Testis (tissue), 3 donors: ENCODE measurements around the gene PHLDA3. TPM values are rescaled to one million over a fixed set of nuclear protein-coding genes. Genes with fewer than 3 reads are reported as not detected.

Experiments
- DNase-seq: peaks from one replicate; pipeline ENCODE4 v3.0.0-alpha.2; 2019
- H3K27ac ChIP-seq, 2 donors: fragments of 200-600 bp; sonication (generic); one replicate each; pipeline ENCODE4 v1.5.1; 2019
- H3K27me3 ChIP-seq: fragments of 200-600 bp; sonication (generic); one replicate; pipeline ENCODE4 v1.5.1; 2019
- H3K36me3 ChIP-seq: fragments of 200-600 bp; sonication (generic); one replicate; pipeline ENCODE4 v1.5.1; 2017; ENCODE audit warnings: low read depth; ENCODE audit errors: missing control alignments
- H3K4me1 ChIP-seq: fragments of 200-600 bp; sonication (generic); one replicate; pipeline ENCODE4 v1.5.1; 2019
- H3K4me3 ChIP-seq, 2 donors: fragments of 200-600 bp; sonication (generic); one replicate each; pipeline ENCODE4 v1.5.1; 2017 to 2019
- H3K9me3 ChIP-seq: fragments of 200-600 bp; sonication (generic); one replicate; pipeline ENCODE4 v1.5.1; 2017
- POLR2A ChIP-seq: fragments of 450-650 bp; IDR thresholded peaks from one replicate; pipeline ENCODE4 v1.6.1; 2017; ENCODE audit warnings: antibody characterized with exemption, mild to moderate bottlenecking, moderate library complexity
- WGBS, 2 donors: methylation state at CpG; one replicate each; pipeline ENCODE4 v1.1.5; 2018; 5-methylcytosine and 5-hydroxymethylcytosine counted together
- intact Hi-C: fragments of 100-400 bp; cut with DNase I; formaldehyde crosslinking; loops from one replicate; pipeline ENCODE4 v1.15.1; 2023; ENCODE audit warnings: low total_unique reads
- polyA plus RNA-seq: library from polyadenylated mRNA; stranded (reverse); fragments of 350-450 nt; fragmentation: Illumina TruSeq; extraction: RNeasy Lipid Tissue Mini Kit (QIAGEN cat#74804); gene quantifications from one replicate; pipeline ENCODE4 v1.2.3, GENCODE V29; 2014; ENCODE audit warnings: low read depth, low replicate concordance; ENCODE audit not compliant: insufficient read depth
- total RNA-seq, 2 donors: library from RNA; depleted of rRNA; stranded (reverse); fragments of >200 nt; gene quantifications; one replicate each; pipeline ENCODE4 v1.2.3, GENCODE V29; 2016
- TF ChIP-seq, protein P1 (sequence below), 3 experiments: fragments of 450-650 bp in 2 of 3; fragments of 200-600 bp in 1 of 3; sonication (generic) in 1 of 3; IDR thresholded peaks; one replicate each; pipeline ENCODE4 v1.5.1; 2016 to 2019; ENCODE audit warnings: antibody characterized with exemption in 3 of 3, mild to moderate bottlenecking in 2 of 3, moderate library complexity in 1 of 3

Gene PHLDA3
- total and polyA plus RNA-seq, 3 donors from 2014 or later: 22.7 to 24.0 (median 23.1) TPM

DNA sequence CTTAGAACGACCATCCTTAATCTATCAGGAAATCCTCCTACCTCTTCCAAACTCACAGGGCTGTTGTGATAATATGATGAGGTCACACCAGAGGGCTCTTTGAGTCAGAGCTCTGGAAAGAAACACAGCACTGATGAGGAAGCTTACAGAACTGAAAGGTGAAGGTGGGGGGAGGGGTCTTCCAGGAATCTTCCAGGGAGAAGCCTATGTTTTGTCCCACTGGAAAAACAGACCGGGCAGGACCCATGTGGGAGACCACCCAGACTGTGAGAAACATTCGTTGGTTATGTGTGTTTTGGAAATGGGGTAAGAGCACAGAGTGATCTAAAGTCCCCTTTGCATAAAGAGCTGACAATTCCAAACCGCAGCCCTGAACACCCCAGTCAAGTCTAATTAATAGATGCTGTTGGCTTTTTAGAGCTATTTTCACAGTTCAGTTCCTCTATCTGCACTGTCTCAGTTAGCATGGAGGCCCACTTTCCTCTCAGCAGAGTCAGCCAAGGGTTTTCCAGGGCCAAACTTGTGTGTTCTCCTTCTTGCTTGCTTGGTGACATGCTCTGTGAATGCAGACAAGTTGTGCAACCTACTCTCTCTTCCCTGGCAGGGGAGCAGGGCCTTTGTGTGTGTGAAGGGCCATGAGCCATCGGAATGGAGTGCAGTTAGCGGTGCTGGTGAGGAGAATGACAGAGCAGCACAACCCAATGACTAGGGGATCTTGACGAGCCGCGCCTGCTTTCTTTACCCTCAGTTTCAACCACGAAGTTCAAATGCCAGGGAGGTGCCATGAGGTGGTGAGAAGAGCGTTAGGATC is 12.3 kb downstream of the PHLDA3 start:
- peaks cover 10% of the 10 kb centered on the region for H3K4me1 ChIP-seq
- intact Hi-C loops: no loop called here
- H3K27me3 ChIP-seq: no peaks in the 10 kb centered on the region
- H3K9me3 ChIP-seq: no peaks in the 10 kb centered on the region
- H3K4me3 ChIP-seq: no peak overlapping the region
- H3K36me3 ChIP-seq: no peaks in the 10 kb centered on the region
- TF ChIP-seq, protein P1, sequence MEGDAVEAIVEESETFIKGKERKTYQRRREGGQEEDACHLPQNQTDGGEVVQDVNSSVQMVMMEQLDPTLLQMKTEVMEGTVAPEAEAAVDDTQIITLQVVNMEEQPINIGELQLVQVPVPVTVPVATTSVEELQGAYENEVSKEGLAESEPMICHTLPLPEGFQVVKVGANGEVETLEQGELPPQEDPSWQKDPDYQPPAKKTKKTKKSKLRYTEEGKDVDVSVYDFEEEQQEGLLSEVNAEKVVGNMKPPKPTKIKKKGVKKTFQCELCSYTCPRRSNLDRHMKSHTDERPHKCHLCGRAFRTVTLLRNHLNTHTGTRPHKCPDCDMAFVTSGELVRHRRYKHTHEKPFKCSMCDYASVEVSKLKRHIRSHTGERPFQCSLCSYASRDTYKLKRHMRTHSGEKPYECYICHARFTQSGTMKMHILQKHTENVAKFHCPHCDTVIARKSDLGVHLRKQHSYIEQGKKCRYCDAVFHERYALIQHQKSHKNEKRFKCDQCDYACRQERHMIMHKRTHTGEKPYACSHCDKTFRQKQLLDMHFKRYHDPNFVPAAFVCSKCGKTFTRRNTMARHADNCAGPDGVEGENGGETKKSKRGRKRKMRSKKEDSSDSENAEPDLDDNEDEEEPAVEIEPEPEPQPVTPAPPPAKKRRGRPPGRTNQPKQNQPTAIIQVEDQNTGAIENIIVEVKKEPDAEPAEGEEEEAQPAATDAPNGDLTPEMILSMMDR (IDR thresholded peaks at IDR 0.05): no peak
- no peak for TF ChIP-seq POLR2A
- H3K27ac ChIP-seq: peak overlapping the region in 1 of 2 donors; percentile 51
- DNase-seq: peak; percentile 66
- WGBS, 2 donors: 57 to 66% methylated on average over 11 of the region's 11 CpGs

DNA sequence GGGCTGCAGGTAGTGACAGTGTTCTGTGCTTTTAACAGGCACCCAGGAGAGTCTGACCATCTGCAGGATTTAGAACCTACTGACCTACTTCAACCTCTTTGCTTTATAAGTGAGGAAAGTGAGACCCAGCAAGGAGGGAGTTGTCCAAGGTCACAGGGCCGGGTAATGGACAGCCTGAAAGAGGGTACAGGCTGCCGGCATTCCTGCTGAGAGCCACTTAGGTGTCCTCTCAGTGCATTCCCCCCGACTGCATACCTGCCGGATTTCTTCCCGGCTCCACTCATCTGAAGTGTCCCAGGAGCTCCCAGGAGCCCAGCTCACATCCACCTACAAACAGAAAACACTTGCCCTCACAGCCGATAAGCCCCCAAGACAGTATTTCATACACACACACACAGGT is 13.9 kb downstream of the PHLDA3 start:
- intact Hi-C loops: no loop called here
- no peaks in the 10 kb centered on the region for H3K27me3 ChIP-seq
- H3K4me3 ChIP-seq: no peak overlapping the region
- H3K9me3 ChIP-seq: no peaks in the 10 kb centered on the region
- TF ChIP-seq, protein P1 (IDR thresholded peaks at IDR 0.05): no peak
- no peak for TF ChIP-seq POLR2A
- 60 to 78% methylated on average over 6 of the region's 6 CpGs for WGBS, 2 donors
- DNase-seq: no peak
- H3K4me1 ChIP-seq: peaks cover 17% of the 10 kb centered on the region
- no peak overlapping the region for H3K27ac ChIP-seq
- H3K36me3 ChIP-seq: no peaks in the 10 kb centered on the region

DNA sequence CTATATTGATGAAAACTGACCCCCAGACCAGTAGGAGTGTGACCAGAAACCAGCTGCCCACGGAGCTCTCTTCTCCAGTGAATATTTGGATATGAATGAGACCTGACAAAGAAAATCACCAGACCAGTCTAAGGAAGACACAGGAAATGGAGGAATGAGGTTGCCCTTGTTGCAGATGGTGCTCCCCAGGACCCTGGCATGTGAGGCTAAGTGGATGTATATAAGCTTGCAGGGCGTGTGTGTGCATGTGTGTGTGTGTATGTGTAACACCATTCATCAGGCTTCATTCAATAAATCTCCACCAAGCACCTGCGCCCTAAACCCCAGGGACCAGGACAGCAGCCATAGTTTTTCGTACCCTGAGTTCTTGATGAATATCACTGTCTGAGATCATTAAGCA is 14.4 kb downstream of the PHLDA3 start:
- no peak for TF ChIP-seq POLR2A
- TF ChIP-seq, protein P1 (IDR thresholded peaks at IDR 0.05): no peak
- Histone ChIP-seq H3K27ac (no peak overlapping the region), H3K4me1 (peaks cover 17% of the 10 kb centered on the region), H3K36me3 (no peaks in the 10 kb centered on the region), H3K4me3 (no peak overlapping the region), H3K9me3 (no peaks in the 10 kb centered on the region), H3K27me3 (no peaks in the 10 kb centered on the region)
- intact Hi-C loops: no loop called here
- DNase-seq: no peak
- whole genome bisulfite sequencing, 2 donors: 76 to 88% methylated on average over 4 of the region's 4 CpGs

DNA sequence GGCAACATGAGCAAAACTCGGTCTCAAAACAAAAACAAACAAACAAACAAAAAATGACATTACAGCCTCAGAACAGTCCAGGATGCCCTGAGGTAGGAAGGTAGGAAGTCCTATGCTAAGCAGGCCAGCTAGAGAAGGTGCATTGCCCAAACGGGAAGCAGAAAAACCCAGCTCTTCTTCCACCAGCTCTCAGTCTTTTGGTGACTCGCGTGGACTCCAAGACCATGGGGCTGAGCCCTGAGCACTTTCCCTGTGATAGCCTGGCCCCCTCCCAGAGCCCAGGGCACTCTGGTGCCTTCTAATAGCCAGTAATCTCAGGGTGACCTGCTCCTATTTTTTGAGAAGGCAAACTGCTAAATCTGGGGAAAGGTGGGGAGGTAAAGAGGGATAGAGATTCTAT is 16.1 kb downstream of the PHLDA3 start:
- Histone ChIP-seq H3K27ac (no peak overlapping the region), H3K36me3 (no peaks in the 10 kb centered on the region), H3K27me3 (no peaks in the 10 kb centered on the region), H3K4me1 (peaks cover 28% of the 10 kb centered on the region), H3K9me3 (no peaks in the 10 kb centered on the region), H3K4me3 (no peak overlapping the region)
- intact Hi-C loops: no loop called here
- TF ChIP-seq, protein P1 (IDR thresholded peaks at IDR 0.05): no peak
- TF ChIP-seq POLR2A: no peak
- WGBS, 2 donors: 68 to 69% methylated on average over 4 of the region's 4 CpGs
- DNase-seq: no peak
